ENCODE results near the gene WDR62.

- TF ChIP-seq CTCF (IDR thresholded peaks at IDR 0.05; ENCODE audit: low read depth, low read length): no peak
- TF ChIP-seq EZH2phosphoT487 (IDR thresholded peaks at IDR 0.05; ENCODE audit: low read depth): no peak
These were observed 89.9 kb downstream of the WDR62 start for GRCh38 chr19:36144624-36145023.
